K562 (cell line): Measurements from ENCODE around the gene ZNHIT1. TPM values are rescaled to one million over a fixed set of nuclear protein-coding genes. Genes with fewer than 3 reads are reported as not detected.

ENCODE experiments used
- ARNT ChIP-seq, 2 experiments: fragments of 450-650 bp; IDR thresholded peaks; 2 replicates each; pipeline ENCODE4 v1.6.1; 2016; ENCODE audit warnings: mild to moderate bottlenecking in 1 of 2
- FOS ChIP-seq: IDR thresholded peaks from 3 replicates; pipeline ENCODE4 v1.6.1; 2011; ENCODE audit not compliant: insufficient read length; ENCODE audit errors: extremely low read depth
- FOXA3 ChIP-seq, 2 experiments: fragments of 450-650 bp in 1 of 2; sonication (generic) in 1 of 2; formaldehyde crosslinking; IDR thresholded peaks in 1 of 2; conservative IDR thresholded peaks in 1 of 2; 2 replicates each; pipeline versions ENCODE4 v1.4.0 to v1.8.0; 2020 to 2022; ENCODE audit warnings: mild to moderate bottlenecking in 2 of 2, missing genetic modification reagents in 1 of 2
- HDAC2 ChIP-seq: fragments of 450-650 bp; IDR thresholded peaks from 2 replicates; pipeline ENCODE4 v1.6.1; 2016; ENCODE audit warnings: mild to moderate bottlenecking
- HIVEP1 ChIP-seq: fragments of 250-450 bp; sonication (Bioruptor Pico); IDR thresholded peaks from 2 replicates; pipeline ENCODE4 v1.4.0; 2020; ENCODE audit warnings: mild to moderate bottlenecking
- MBD2 ChIP-seq: sonication (generic); IDR thresholded peaks from 2 replicates; pipeline ENCODE4 v1.6.1; 2016; ENCODE audit warnings: low read depth, borderline replicate concordance
- MYC ChIP-seq, 2 experiments: fragments of 250-450 bp in 1 of 2; sonication (Bioruptor Pico) in 1 of 2; IDR thresholded peaks; 2 replicates each; pipeline versions ENCODE4 v1.5.1 to v1.6.1; 2012 to 2021; ENCODE audit warnings: low read depth in 2 of 2, borderline replicate concordance in 1 of 2, improper control_type of control experiment in 1 of 2, low read length in 1 of 2, mild to moderate bottlenecking in 1 of 2, moderate library complexity in 1 of 2
- PHF20 ChIP-seq: fragments of 450-650 bp; IDR thresholded peaks from 2 replicates; pipeline ENCODE4 v1.6.1; 2018; ENCODE audit not compliant: partially characterized antibody
- POLR2A ChIP-seq: fragments of 450-650 bp; conservative IDR thresholded peaks from 2 replicates; pipeline ENCODE4 v1.6.1; 2016
- SP1 ChIP-seq: sonication (generic); formaldehyde crosslinking; IDR thresholded peaks from 2 replicates; pipeline ENCODE4 v1.8.1; 2022; ENCODE audit warnings: mild to moderate bottlenecking, missing genetic modification reagents
- STAT5A ChIP-seq: IDR thresholded peaks from 2 replicates; pipeline ENCODE4 v1.6.1; 2012; ENCODE audit warnings: low read length, inconsistent platforms, borderline replicate concordance
- ZFX ChIP-seq: sonication (generic); formaldehyde crosslinking; IDR thresholded peaks from 2 replicates; pipeline ENCODE4 v1.8.0; 2022; ENCODE audit warnings: mild to moderate bottlenecking, missing genetic modification reagents, moderate library complexity
- polyA plus RNA-seq, 8 experiments: library from polyadenylated mRNA; depleted of rRNA in 4 of 8; stranded (reverse) in 5 of 8; unstranded in 3 of 8; fragments of >200 nt; fragmentation: Nextera tagmentation in 2 of 8; fragmentation: Illumina TruSeq in 1 of 8; extraction: Ambion mirVana in 2 of 8; extraction: Trizol in 1 of 8; gene quantifications; 2 replicates each; pipeline versions ENCODE4 v1.2.1 to v1.2.3, GENCODE V29; 2011 to 2014; ENCODE audit warnings: inconsistent platforms in 1 of 8, missing spikeins in 1 of 8
- total RNA-seq, 7 experiments: library from RNA; depleted of rRNA in 6 of 7; stranded (reverse); fragments of >200 nt in 6 of 7; fragmentation: Illumina TruSeq in 2 of 7; extraction: Trizol in 2 of 7; gene quantifications; 2 replicates each; pipeline versions ENCODE4 v1.2.1 to v1.2.3, GENCODE V29; 2011 to 2021; ENCODE audit warnings: low replicate concordance in 1 of 7
- TF ChIP-seq, protein P1 (sequence below): fragments of 450-650 bp; IDR thresholded peaks from 2 replicates; pipeline ENCODE4 v1.7.1; 2018; ENCODE audit warnings: mild to moderate bottlenecking, low read depth; ENCODE audit not compliant: partially characterized antibody
- TF ChIP-seq, protein P2 (sequence below): fragments of 450-650 bp; IDR thresholded peaks from 2 replicates; pipeline ENCODE4 v1.6.1; 2017; ENCODE audit warnings: antibody characterized with exemption, mild to moderate bottlenecking
- TF ChIP-seq, protein P3 (sequence below), 2 experiments: fragments of 200-800 bp in 1 of 2; sonication (Bioruptor generic) in 1 of 2; sonication (generic) in 1 of 2; formaldehyde crosslinking in 1 of 2; IDR thresholded peaks in 1 of 2; conservative IDR thresholded peaks in 1 of 2; 2 replicates each; pipeline versions ENCODE4 v1.5.0 to v1.6.1; 2016 to 2020; ENCODE audit warnings: missing compliant biosample characterization in 1 of 2, missing genetic modification characterization in 1 of 2, missing genetic modification reagents in 1 of 2
- TF ChIP-seq, protein P4 (sequence below): fragments of 450-650 bp; IDR thresholded peaks from 2 replicates; pipeline ENCODE4 v1.6.1; 2016; ENCODE audit warnings: borderline replicate concordance

Gene ZNHIT1
- total and polyA plus RNA-seq, 9 of the 15 experiments (the other 6 are each of a cell fraction or from before 2014, with no cell fraction given): 6.4 to 162 (median 70.1) TPM

DNA sequence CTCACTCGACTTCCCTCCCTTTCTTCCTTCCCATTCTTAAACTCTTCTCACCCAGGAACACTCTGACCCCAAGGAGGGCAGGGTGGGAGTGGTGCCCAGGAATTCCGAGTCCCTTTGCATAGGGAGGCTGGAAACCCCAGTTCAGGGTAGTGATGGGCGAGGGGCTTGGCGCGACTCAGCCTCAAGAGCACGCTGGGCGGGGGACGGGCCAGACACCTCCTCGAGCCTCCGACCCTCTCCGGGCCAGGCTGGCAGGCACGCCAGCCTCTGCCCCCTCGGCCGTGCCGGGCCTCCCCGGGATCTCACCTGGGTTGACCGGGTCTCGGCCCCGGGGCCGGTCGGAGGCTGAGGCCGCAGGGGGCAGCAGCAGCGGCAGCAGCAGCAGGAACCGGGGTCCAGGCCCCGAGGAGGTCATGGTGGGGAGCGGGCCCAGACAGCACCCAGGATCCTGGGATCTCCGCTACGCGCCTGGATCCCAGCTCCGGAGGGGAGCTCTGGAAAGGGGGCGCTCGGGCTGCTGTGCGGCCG is 1.0 kb upstream of the ZNHIT1 start (continued):
- TF ChIP-seq HDAC2 (no peak), HIVEP1 (CRISPR knock-in tag) (no peak), MYC (IDR thresholded peaks at IDR 0.05; ENCODE audit: low read depth, low read length) (no peak), MYC (CRISPR knock-in tag; IDR thresholded peaks at IDR 0.05; ENCODE audit: borderline replicate concordance, low read depth) (no peak; the same call in 1 of the 2 replicates), PHF20 (peak; percentile 47), ARNT (IDR thresholded peaks at IDR 0.05) (no peak), SP1 (CRISPR knock-in tag) (no peak; the same call in 1 of the 2 replicates), POLR2A (0 out of 2 replicates have a peak, but pooled peaks have one; percentile 40), ZFX (CRISPR knock-in tag) (peak; percentile 77), FOS (no peak), FOXA3 (CRISPR knock-in tag; conservative IDR thresholded peaks at IDR 0.05 in 1 of 2, IDR thresholded peaks at IDR 0.05 in 1 of 2) (no peak), STAT5A (no peak), MBD2 (no peak)
- TF ChIP-seq, protein P1, sequence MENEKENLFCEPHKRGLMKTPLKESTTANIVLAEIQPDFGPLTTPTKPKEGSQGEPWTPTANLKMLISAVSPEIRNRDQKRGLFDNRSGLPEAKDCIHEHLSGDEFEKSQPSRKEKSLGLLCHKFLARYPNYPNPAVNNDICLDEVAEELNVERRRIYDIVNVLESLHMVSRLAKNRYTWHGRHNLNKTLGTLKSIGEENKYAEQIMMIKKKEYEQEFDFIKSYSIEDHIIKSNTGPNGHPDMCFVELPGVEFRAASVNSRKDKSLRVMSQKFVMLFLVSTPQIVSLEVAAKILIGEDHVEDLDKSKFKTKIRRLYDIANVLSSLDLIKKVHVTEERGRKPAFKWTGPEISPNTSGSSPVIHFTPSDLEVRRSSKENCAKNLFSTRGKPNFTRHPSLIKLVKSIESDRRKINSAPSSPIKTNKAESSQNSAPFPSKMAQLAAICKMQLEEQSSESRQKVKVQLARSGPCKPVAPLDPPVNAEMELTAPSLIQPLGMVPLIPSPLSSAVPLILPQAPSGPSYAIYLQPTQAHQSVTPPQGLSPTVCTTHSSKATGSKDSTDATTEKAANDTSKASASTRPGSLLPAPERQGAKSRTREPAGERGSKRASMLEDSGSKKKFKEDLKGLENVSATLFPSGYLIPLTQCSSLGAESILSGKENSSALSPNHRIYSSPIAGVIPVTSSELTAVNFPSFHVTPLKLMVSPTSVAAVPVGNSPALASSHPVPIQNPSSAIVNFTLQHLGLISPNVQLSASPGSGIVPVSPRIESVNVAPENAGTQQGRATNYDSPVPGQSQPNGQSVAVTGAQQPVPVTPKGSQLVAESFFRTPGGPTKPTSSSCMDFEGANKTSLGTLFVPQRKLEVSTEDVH: no peak
- TF ChIP-seq, protein P2, sequence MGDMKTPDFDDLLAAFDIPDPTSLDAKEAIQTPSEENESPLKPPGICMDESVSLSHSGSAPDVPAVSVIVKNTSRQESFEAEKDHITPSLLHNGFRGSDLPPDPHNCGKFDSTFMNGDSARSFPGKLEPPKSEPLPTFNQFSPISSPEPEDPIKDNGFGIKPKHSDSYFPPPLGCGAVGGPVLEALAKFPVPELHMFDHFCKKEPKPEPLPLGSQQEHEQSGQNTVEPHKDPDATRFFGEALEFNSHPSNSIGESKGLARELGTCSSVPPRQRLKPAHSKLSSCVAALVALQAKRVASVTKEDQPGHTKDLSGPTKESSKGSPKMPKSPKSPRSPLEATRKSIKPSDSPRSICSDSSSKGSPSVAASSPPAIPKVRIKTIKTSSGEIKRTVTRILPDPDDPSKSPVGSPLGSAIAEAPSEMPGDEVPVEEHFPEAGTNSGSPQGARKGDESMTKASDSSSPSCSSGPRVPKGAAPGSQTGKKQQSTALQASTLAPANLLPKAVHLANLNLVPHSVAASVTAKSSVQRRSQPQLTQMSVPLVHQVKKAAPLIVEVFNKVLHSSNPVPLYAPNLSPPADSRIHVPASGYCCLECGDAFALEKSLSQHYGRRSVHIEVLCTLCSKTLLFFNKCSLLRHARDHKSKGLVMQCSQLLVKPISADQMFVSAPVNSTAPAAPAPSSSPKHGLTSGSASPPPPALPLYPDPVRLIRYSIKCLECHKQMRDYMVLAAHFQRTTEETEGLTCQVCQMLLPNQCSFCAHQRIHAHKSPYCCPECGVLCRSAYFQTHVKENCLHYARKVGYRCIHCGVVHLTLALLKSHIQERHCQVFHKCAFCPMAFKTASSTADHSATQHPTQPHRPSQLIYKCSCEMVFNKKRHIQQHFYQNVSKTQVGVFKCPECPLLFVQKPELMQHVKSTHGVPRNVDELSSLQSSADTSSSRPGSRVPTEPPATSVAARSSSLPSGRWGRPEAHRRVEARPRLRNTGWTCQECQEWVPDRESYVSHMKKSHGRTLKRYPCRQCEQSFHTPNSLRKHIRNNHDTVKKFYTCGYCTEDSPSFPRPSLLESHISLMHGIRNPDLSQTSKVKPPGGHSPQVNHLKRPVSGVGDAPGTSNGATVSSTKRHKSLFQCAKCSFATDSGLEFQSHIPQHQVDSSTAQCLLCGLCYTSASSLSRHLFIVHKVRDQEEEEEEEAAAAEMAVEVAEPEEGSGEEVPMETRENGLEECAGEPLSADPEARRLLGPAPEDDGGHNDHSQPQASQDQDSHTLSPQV: peak; percentile 43
- TF ChIP-seq, protein P3, sequence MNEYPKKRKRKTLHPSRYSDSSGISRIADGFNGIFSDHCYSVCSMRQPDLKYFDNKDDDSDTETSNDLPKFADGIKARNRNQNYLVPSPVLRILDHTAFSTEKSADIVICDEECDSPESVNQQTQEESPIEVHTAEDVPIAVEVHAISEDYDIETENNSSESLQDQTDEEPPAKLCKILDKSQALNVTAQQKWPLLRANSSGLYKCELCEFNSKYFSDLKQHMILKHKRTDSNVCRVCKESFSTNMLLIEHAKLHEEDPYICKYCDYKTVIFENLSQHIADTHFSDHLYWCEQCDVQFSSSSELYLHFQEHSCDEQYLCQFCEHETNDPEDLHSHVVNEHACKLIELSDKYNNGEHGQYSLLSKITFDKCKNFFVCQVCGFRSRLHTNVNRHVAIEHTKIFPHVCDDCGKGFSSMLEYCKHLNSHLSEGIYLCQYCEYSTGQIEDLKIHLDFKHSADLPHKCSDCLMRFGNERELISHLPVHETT (CRISPR knock-in tag; conservative IDR thresholded peaks at IDR 0.05 in 1 of 2, IDR thresholded peaks at IDR 0.05 in 1 of 2): no peak
- TF ChIP-seq, protein P4, sequence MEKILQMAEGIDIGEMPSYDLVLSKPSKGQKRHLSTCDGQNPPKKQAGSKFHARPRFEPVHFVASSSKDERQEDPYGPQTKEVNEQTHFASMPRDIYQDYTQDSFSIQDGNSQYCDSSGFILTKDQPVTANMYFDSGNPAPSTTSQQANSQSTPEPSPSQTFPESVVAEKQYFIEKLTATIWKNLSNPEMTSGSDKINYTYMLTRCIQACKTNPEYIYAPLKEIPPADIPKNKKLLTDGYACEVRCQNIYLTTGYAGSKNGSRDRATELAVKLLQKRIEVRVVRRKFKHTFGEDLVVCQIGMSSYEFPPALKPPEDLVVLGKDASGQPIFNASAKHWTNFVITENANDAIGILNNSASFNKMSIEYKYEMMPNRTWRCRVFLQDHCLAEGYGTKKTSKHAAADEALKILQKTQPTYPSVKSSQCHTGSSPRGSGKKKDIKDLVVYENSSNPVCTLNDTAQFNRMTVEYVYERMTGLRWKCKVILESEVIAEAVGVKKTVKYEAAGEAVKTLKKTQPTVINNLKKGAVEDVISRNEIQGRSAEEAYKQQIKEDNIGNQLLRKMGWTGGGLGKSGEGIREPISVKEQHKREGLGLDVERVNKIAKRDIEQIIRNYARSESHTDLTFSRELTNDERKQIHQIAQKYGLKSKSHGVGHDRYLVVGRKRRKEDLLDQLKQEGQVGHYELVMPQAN: no peak; the same call in 1 of the 2 replicates
